Measurements from ENCODE around the gene TUBB8.
"Not testable (repeated sequence)": the region's sequence is repeated elsewhere in the genome, so short reads cannot be mapped to it uniquely, and the experiment has no call there.

Gene TUBB8

GRCh38 chr10:48996-49395 is at the start of gene TUBB8:
TSS of gene TUBB8 (minus strand) at chr10:49296. CDS start at chr10:49238, 58 bp downstream.
- no peak for FAIRE-seq

GRCh38 chr10:96466-96865 is 47.4 kb upstream of the TUBB8 start:
- FAIRE-seq = no peak

- no peak for FAIRE-seq
Observed at GRCh38 chr10:95356-96115, 46.4 kb upstream of the TUBB8 start.

GRCh38 chr10:94613-95012 is 45.5 kb upstream of the TUBB8 start:
- FAIRE-seq = no peak

- no peak for FAIRE-seq
Observed at GRCh38 chr10:92846-93245, 43.8 kb upstream of the TUBB8 start.

- no peak for FAIRE-seq
Observed at GRCh38 chr10:92153-92552, 43.1 kb upstream of the TUBB8 start.

GRCh38 chr10:91313-91712 is 42.2 kb upstream of the TUBB8 start:
- FAIRE-seq = no peak

GRCh38 chr10:90161-90560 is 41.1 kb upstream of the TUBB8 start:
- FAIRE-seq = no peak

- FAIRE-seq = no peak
Observed at GRCh38 chr10:89248-89647, 40.2 kb upstream of the TUBB8 start.

GRCh38 chr10:88253-88652 is 39.2 kb upstream of the TUBB8 start:
- no peak for FAIRE-seq

GRCh38 chr10:87177-88080 is 38.3 kb upstream of the TUBB8 start:
- FAIRE-seq = no peak

- no peak for FAIRE-seq
Observed at GRCh38 chr10:86031-86430, 36.9 kb upstream of the TUBB8 start.

GRCh38 chr10:85044-85443 is 35.9 kb upstream of the TUBB8 start:
- FAIRE-seq = no peak

GRCh38 chr10:83930-84530 is 34.9 kb upstream of the TUBB8 start:
- FAIRE-seq = no peak

- no peak for FAIRE-seq
Observed at GRCh38 chr10:80477-81105, 31.5 kb upstream of the TUBB8 start.

GRCh38 chr10:79532-80215 is 30.6 kb upstream of the TUBB8 start:
- no peak for FAIRE-seq

GRCh38 chr10:78556-78955 is 29.5 kb upstream of the TUBB8 start:
- FAIRE-seq = no peak

- FAIRE-seq = not testable (repeated sequence)
Observed at GRCh38 chr10:74266-74621, 25.1 kb upstream of the TUBB8 start.

GRCh38 chr10:73543-74265 is 24.6 kb upstream of the TUBB8 start:
- FAIRE-seq = not testable (repeated sequence)

GRCh38 chr10:68156-68555 is 19.1 kb upstream of the TUBB8 start:
- FAIRE-seq = not testable (repeated sequence)

- FAIRE-seq = not testable (repeated sequence)
Observed at GRCh38 chr10:49926-50325, 830 bp upstream of the TUBB8 start.

- FAIRE-seq = not testable (repeated sequence)
Observed at GRCh38 chr10:47864-48263, 1.2 kb downstream of the TUBB8 start.
